Liver (tissue), 9 donors: ENCODE results near the gene PHOX2A. TPM values are rescaled to one million over a fixed set of nuclear protein-coding genes. Genes with fewer than 3 reads are reported as not detected.

ENCODE experiments used
- DNase-seq: peaks from one replicate; pipeline ENCODE4 v3.0.0-alpha.2; 2017; ENCODE audit warnings: low spot score
- H3K27ac ChIP-seq, 2 donors: one replicate each; pipeline ENCODE4 v1.7.0; 2013; ENCODE audit warnings: inconsistent platforms in 2 of 2, low read length in 2 of 2, control low read depth in 1 of 2, low read depth in 1 of 2, mild to moderate bottlenecking in 1 of 2
- H3K27me3 ChIP-seq, 4 donors: one replicate each; pipeline versions ENCODE4 v1.6.1 to v1.7.0; 2013; ENCODE audit warnings: low read length in 3 of 4, inconsistent platforms in 1 of 4, mild to moderate bottlenecking in 1 of 4, moderate library complexity in 1 of 4; ENCODE audit not compliant: control insufficient read depth in 4 of 4, insufficient read depth in 4 of 4
- H3K36me3 ChIP-seq, 4 donors: one replicate each; pipeline versions ENCODE4 v1.6.1 to v1.7.0; 2013; ENCODE audit warnings: low read length in 3 of 4, mild to moderate bottlenecking in 3 of 4, low read depth in 1 of 4, moderate library complexity in 1 of 4; ENCODE audit not compliant: control insufficient read depth in 4 of 4, insufficient read depth in 3 of 4
- H3K4me1 ChIP-seq, 4 donors: one replicate each; pipeline versions ENCODE4 v1.6.1 to v1.7.0; 2013; ENCODE audit warnings: low read length in 3 of 4, mild to moderate bottlenecking in 3 of 4, moderate library complexity in 1 of 4; ENCODE audit not compliant: control insufficient read depth in 4 of 4, insufficient read depth in 4 of 4
- H3K4me3 ChIP-seq, 3 donors: one replicate each; pipeline versions ENCODE4 v1.6.1 to v1.7.0; 2013; ENCODE audit warnings: low read length in 3 of 3, control low read depth in 1 of 3, low read depth in 1 of 3, mild to moderate bottlenecking in 1 of 3
- H3K9ac ChIP-seq, 2 donors: one replicate each; pipeline ENCODE4 v1.7.0; 2013; ENCODE audit warnings: low read length in 2 of 2, mild to moderate bottlenecking in 2 of 2, moderate library complexity in 2 of 2, control low read depth in 1 of 2, low read depth in 1 of 2
- H3K9me3 ChIP-seq, 4 donors: one replicate each; pipeline versions ENCODE4 v1.6.1 to v1.7.0; 2013; ENCODE audit warnings: low read length in 3 of 4; ENCODE audit not compliant: control insufficient read depth in 4 of 4
- ATF3 ChIP-seq: IDR thresholded peaks from 2 replicates; pipeline ENCODE4 v1.6.1; 2016; ENCODE audit warnings: antibody characterized with exemption
- CTCF ChIP-seq: fragments of 150-350 bp; IDR thresholded peaks from 2 replicates; pipeline ENCODE4 v1.5.1; 2017; ENCODE audit warnings: improper control_type of control experiment, low read depth, low read length; ENCODE audit not compliant: missing input control
- EGR1 ChIP-seq, 2 donors: IDR thresholded peaks; 2 replicates each; pipeline ENCODE4 v1.6.1; 2016 to 2018; ENCODE audit warnings: antibody characterized with exemption in 2 of 2, low read depth in 2 of 2
- GABPA ChIP-seq, 2 donors: IDR thresholded peaks in 1 of 2; conservative IDR thresholded peaks in 1 of 2; 2 replicates each; pipeline ENCODE4 v1.6.1; 2016; ENCODE audit warnings: antibody characterized with exemption in 2 of 2, mild to moderate bottlenecking in 1 of 2, moderate library complexity in 1 of 2
- HNF4A ChIP-seq, 2 donors: conservative IDR thresholded peaks; 2 replicates each; pipeline ENCODE4 v1.6.1; 2016; ENCODE audit warnings: antibody characterized with exemption in 2 of 2, mild to moderate bottlenecking in 2 of 2
- MAX ChIP-seq: IDR thresholded peaks from 2 replicates; pipeline ENCODE4 v1.6.1; 2016; ENCODE audit warnings: antibody characterized with exemption
- RAD21 ChIP-seq, 2 donors: IDR thresholded peaks; 2 replicates each; pipeline ENCODE4 v1.6.1; 2016; ENCODE audit warnings: antibody characterized with exemption in 2 of 2, mild to moderate bottlenecking in 2 of 2
- REST ChIP-seq: IDR thresholded peaks from 2 replicates; pipeline ENCODE4 v1.6.1; 2016; ENCODE audit warnings: antibody characterized with exemption, mild to moderate bottlenecking
- RXRA ChIP-seq, 2 donors: IDR thresholded peaks; 2 replicates each; pipeline ENCODE4 v1.6.1; 2017 to 2018; ENCODE audit warnings: antibody characterized with exemption in 2 of 2, mild to moderate bottlenecking in 1 of 2
- TAF1 ChIP-seq: conservative IDR thresholded peaks from 2 replicates; pipeline ENCODE4 v1.6.1; 2016; ENCODE audit warnings: antibody characterized with exemption, mild to moderate bottlenecking
- ZBTB33 ChIP-seq: IDR thresholded peaks from 2 replicates; pipeline ENCODE4 v1.6.1; 2016; ENCODE audit warnings: antibody characterized with exemption
- WGBS: extraction: QIAGEN DNeasy Blood & Tissue Kit; methylation state at CpG from one replicate; pipeline ENCODE4 v1.1.7; 2013; 5-methylcytosine and 5-hydroxymethylcytosine counted together
- polyA plus RNA-seq, 2 donors: library from polyadenylated mRNA; stranded (reverse) in 1 of 2; unstranded in 1 of 2; fragments of 200-250 nt in 1 of 2; fragments of >200 nt in 1 of 2; fragmentation: Nextera tagmentation in 1 of 2; extraction: Ambion mirVana in 1 of 2; gene quantifications; one replicate each; pipeline versions ENCODE4 v1.2.1 to v1.2.3, GENCODE V29; 2013 to 2015
- total RNA-seq, 2 donors: library from RNA; depleted of rRNA; stranded (reverse); fragments of >200 nt; gene quantifications; one replicate each; pipeline ENCODE4 v1.2.3, GENCODE V29; 2014
- donor health status: healthy.
- donor health status: healthy.
- donor health status: healthy.
- donor health status: healthy.
- donor health status: healthy.

The PHOX2A gene
- total and polyA plus RNA-seq, 4 donors: not detected

- TF ChIP-seq REST: no peak
Measured at GRCh38 chr11:72239849-72240460, 4.0 kb downstream of the PHOX2A start (continued).

- TF ChIP-seq HNF4A (conservative IDR thresholded peaks at IDR 0.05) (no peak), ZBTB33 (no peak), RAD21 (IDR thresholded peaks at IDR 0.05) (no peak), TAF1 (no peak), RXRA (IDR thresholded peaks at IDR 0.05) (no peak)
- DNase-seq: peak; percentile 36
- Histone ChIP-seq H3K27ac (no peak overlapping the region), H3K36me3 (peaks cover 5 to 30% (median 10%) of the 10 kb centered on the region in 4 donors), H3K4me3 (peak overlapping the region in 1 of 3 donors; percentile 49), H3K27me3 (peaks cover 0 to 9% (median 7%) of the 10 kb centered on the region in 4 donors), H3K4me1 (peaks cover 9 to 22% (median 16%) of the 10 kb centered on the region in 4 donors), H3K9me3 (no peaks in the 10 kb centered on the region), H3K9ac (no peak overlapping the region)
- 12% methylated on average over 25 of the region's 25 CpGs for WGBS
Measured at GRCh38 chr11:72239313-72239848, 4.6 kb downstream of the PHOX2A start.

- Histone ChIP-seq H3K36me3 (peaks cover 5 to 37% (median 14%) of the 10 kb centered on the region in 4 donors), H3K9me3 (no peaks in the 10 kb centered on the region), H3K27me3 (peaks cover 0 to 7% (median 6%) of the 10 kb centered on the region in 4 donors), H3K4me1 (peaks cover 8 to 22% (median 16%) of the 10 kb centered on the region in 4 donors), H3K4me3 (no peak overlapping the region), H3K9ac (no peak overlapping the region), H3K27ac (no peak overlapping the region)
- 67% methylated on average over 28 of the region's 28 CpGs for WGBS
- DNase-seq: no peak
- TF ChIP-seq RAD21 (IDR thresholded peaks at IDR 0.05) (no peak), GABPA (IDR thresholded peaks at IDR 0.05 in 1 of 2, conservative IDR thresholded peaks at IDR 0.05 in 1 of 2) (no peak), RXRA (IDR thresholded peaks at IDR 0.05) (no peak), MAX (no peak), REST (no peak), ZBTB33 (no peak), EGR1 (IDR thresholded peaks at IDR 0.05; ENCODE audit: low read depth in 2 of 2) (no peak), CTCF (no peak), ATF3 (no peak), TAF1 (no peak)
Measured at GRCh38 chr11:72238492-72239312, 5.3 kb downstream of the PHOX2A start.
